SK-N-SH (cell line): ENCODE results near the gene TRHDE. TPM values are rescaled to one million over a fixed set of nuclear protein-coding genes. Genes with fewer than 3 reads are reported as not detected.

ENCODE experiments used
- CTCF ChIA-PET: fragments of 300-600, 350-600 bp; formaldehyde crosslinking; extraction: SDS; loops from one replicate; lab custom pipeline; 2021; lab: Yijun Ruan, JAX
- POLR2A ChIA-PET: fragments of 350-600 bp; sonication (Branson Sonifier 250); formaldehyde crosslinking; extraction: SDS; loops from one replicate; lab custom pipeline; 2020; ENCODE audit warnings: antibody characterized with exemption, inconsistent platforms; lab: Yijun Ruan, JAX
- DNase-seq: peaks from one replicate; pipeline ENCODE4 v3.0.0; 2012
- H2AFZ ChIP-seq: fragments of 200-600 bp; sonication (generic); 2 replicates; pipeline ENCODE4 v1.8.1; 2016; ENCODE audit warnings: antibody characterized with exemption, mild to moderate bottlenecking, low read depth
- H3F3A ChIP-seq: fragments of 200-600 bp; sonication (generic); replicated peaks from 2 replicates; pipeline ENCODE3; 2016; ENCODE audit warnings: antibody characterized with exemption, mild to moderate bottlenecking; ENCODE audit not compliant: insufficient read depth
- H3K27ac ChIP-seq, 2 experiments: fragments of 200-500 bp in 1 of 2; fragments of 200-600 bp in 1 of 2; sonication (Bioruptor generic) in 1 of 2; sonication (generic), shearing (Covaris generic) in 1 of 2; 2 replicates each; pipeline versions ENCODE4 v1.5.1 to v1.6.1; 2014 to 2016; ENCODE audit warnings: low read depth in 2 of 2, inconsistent platforms in 1 of 2, low read length in 1 of 2, mild to moderate bottlenecking in 1 of 2, mixed read lengths in 1 of 2
- H3K27me3 ChIP-seq: fragments of 200-600 bp; sonication (generic), shearing (Covaris generic); 2 replicates; pipeline ENCODE4 v1.6.1; 2016; ENCODE audit warnings: mixed run types; ENCODE audit not compliant: insufficient read depth
- H3K36me3 ChIP-seq, 2 experiments: fragments of 200-500 bp in 1 of 2; fragments of 200-600 bp in 1 of 2; sonication (Bioruptor generic) in 1 of 2; sonication (generic) in 1 of 2; replicated peaks in 1 of 2; 2 replicates each; pipeline versions ENCODE3 to v1.5.1; 2014 to 2016; ENCODE audit warnings: low read length in 1 of 2, mild to moderate bottlenecking in 1 of 2; ENCODE audit not compliant: insufficient read depth in 2 of 2, control insufficient read depth in 1 of 2
- H3K4me1 ChIP-seq, 2 experiments: fragments of 200-500 bp in 1 of 2; fragments of 200-600 bp in 1 of 2; sonication (Bioruptor generic) in 1 of 2; sonication (generic), shearing (Covaris generic) in 1 of 2; 2 replicates each; pipeline versions ENCODE4 v1.5.1 to v1.6.1; 2014 to 2016; ENCODE audit warnings: low read depth in 1 of 2, low read length in 1 of 2, mixed run types in 1 of 2; ENCODE audit not compliant: insufficient read depth in 2 of 2, control insufficient read depth in 1 of 2
- H3K4me2 ChIP-seq: fragments of 200-600 bp; sonication (generic), shearing (Covaris generic); 2 replicates; pipeline ENCODE4 v1.6.1; 2017; ENCODE audit warnings: mixed run types
- H3K4me3 ChIP-seq, 2 experiments: fragments of 200-500 bp in 1 of 2; fragments of 200-600 bp in 1 of 2; sonication (Bioruptor generic) in 1 of 2; sonication (generic), shearing (Covaris generic) in 1 of 2; 2 replicates each; pipeline versions ENCODE4 v1.5.1 to v1.8.1; 2014 to 2016; ENCODE audit warnings: low read depth in 2 of 2, inconsistent platforms in 1 of 2, low read length in 1 of 2, mild to moderate bottlenecking in 1 of 2, mixed read lengths in 1 of 2, moderate library complexity in 1 of 2
- H3K79me2 ChIP-seq: fragments of 200-600 bp; sonication (generic); 2 replicates; pipeline ENCODE4 v1.8.1; 2017; ENCODE audit warnings: mild to moderate bottlenecking; ENCODE audit not compliant: insufficient read depth
- H3K9ac ChIP-seq: fragments of 200-600 bp; sonication (generic); 2 replicates; pipeline ENCODE4 v1.6.1; 2017; ENCODE audit warnings: mixed run types
- H3K9me2 ChIP-seq: fragments of 200-600 bp; sonication (generic); 2 replicates; pipeline ENCODE4 v1.6.1; 2017; ENCODE audit warnings: mixed run types
- H3K9me3 ChIP-seq: fragments of 200-600 bp; sonication (generic); 2 replicates; pipeline ENCODE4 v1.6.1; 2017; ENCODE audit warnings: mixed run types, mild to moderate bottlenecking, moderate library complexity
- H4K20me1 ChIP-seq: fragments of 200-600 bp; sonication (generic); 2 replicates; pipeline ENCODE4 v1.6.1; 2017; ENCODE audit warnings: mild to moderate bottlenecking, mixed run types; ENCODE audit not compliant: insufficient read depth
- EP300 ChIP-seq, 2 experiments: IDR thresholded peaks; 2 replicates each; pipeline versions ENCODE4 v1.4.0 to v1.6.1; 2012; ENCODE audit warnings: borderline replicate concordance in 1 of 2, low read depth in 1 of 2, low read length in 1 of 2
- FOSL2 ChIP-seq: IDR thresholded peaks from 2 replicates; pipeline ENCODE4 v1.4.0; 2012; ENCODE audit warnings: low read depth, mild to moderate bottlenecking, moderate library complexity, borderline replicate concordance
- FOXJ3 ChIP-seq: sonication (generic); formaldehyde crosslinking; IDR thresholded peaks from 2 replicates; pipeline ENCODE4 v1.5.1; 2020; ENCODE audit warnings: mild to moderate bottlenecking, missing genetic modification reagents
- JUND ChIP-seq: IDR thresholded peaks from 2 replicates; pipeline ENCODE4 v1.4.0; 2012
- NFIC ChIP-seq: IDR thresholded peaks from 2 replicates; pipeline ENCODE4 v1.4.0; 2012; ENCODE audit warnings: borderline replicate concordance
- NRF1 ChIP-seq: IDR thresholded peaks from 2 replicates; pipeline ENCODE4 v1.6.1; 2012; ENCODE audit warnings: low read depth, mild to moderate bottlenecking, low read length
- POLR2AphosphoS5 ChIP-seq: IDR thresholded peaks from 2 replicates; pipeline ENCODE4 v1.6.1; 2012; ENCODE audit warnings: low read depth, low read length
- RAD21 ChIP-seq: IDR thresholded peaks from 2 replicates; pipeline ENCODE4 v1.6.1; 2012; ENCODE audit warnings: mild to moderate bottlenecking, low read length
- RCOR1 ChIP-seq: fragments of 150-350 bp; IDR thresholded peaks from 2 replicates; pipeline ENCODE4 v1.6.1; 2017; ENCODE audit warnings: antibody characterized with exemption, low read length
- RFX5 ChIP-seq: IDR thresholded peaks from 2 replicates; pipeline ENCODE4 v1.6.1; 2012; ENCODE audit warnings: mild to moderate bottlenecking, improper control_type of control experiment, low read length
- SIN3A ChIP-seq: IDR thresholded peaks from 2 replicates; pipeline ENCODE4 v1.6.1; 2012; ENCODE audit warnings: low read depth, mild to moderate bottlenecking, low read length, moderate library complexity, borderline replicate concordance
- WGBS: methylation state at CpG from one replicate; pipeline ENCODE4 v1.1.6; 2017; ENCODE audit warnings: low lambda C conversion rate; 5-methylcytosine and 5-hydroxymethylcytosine counted together
- polyA plus RNA-seq, 3 experiments: library from polyadenylated mRNA; depleted of rRNA; stranded (reverse); fragments of >200 nt; gene quantifications; 2 replicates each; pipeline ENCODE4 v1.2.3, GENCODE V29; 2012
- TF ChIP-seq, protein P1 (sequence below): IDR thresholded peaks from 2 replicates; pipeline ENCODE4 v1.4.0; 2012; ENCODE audit warnings: low read depth, borderline replicate concordance
- TF ChIP-seq, protein P2 (sequence below): fragments of 150-350 bp; IDR thresholded peaks from 2 replicates; pipeline ENCODE4 v1.6.1; 2016; ENCODE audit warnings: mild to moderate bottlenecking, low read depth, low read length
- TF ChIP-seq, protein P3 (sequence below): IDR thresholded peaks from 2 replicates; pipeline ENCODE4; 2012
- TF ChIP-seq, protein P4 (sequence below): IDR thresholded peaks from 2 replicates; pipeline ENCODE4 v1.6.1; 2012; ENCODE audit warnings: mild to moderate bottlenecking, low read depth, low read length, moderate library complexity

Gene TRHDE
- polyA plus RNA-seq, 1 of the 3 experiments (the other 2 are of a cell fraction) = 0.46 TPM

DNA sequence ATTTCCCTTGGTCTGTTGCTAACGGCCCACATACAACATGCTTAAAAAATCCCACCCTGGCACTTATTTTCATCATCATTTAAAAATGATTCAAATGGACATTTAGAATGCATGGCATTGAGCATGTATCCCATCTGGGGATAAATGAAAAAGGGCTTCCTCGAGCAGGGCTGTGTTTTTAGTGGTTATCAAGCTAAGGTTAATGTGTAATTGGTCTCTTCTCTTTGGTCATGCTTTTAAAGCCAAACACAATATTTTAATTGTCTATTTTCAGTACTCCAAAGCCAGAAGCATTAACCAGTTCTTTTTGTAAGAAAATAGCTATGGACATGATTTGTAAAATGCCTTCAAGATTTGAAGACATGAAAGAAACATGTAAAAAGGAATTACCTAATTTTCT, 1.9 kb upstream of the TRHDE start:
- CTCF ChIA-PET = no interaction called here
- no peak overlapping the region for H3K9ac ChIP-seq

More for the DNA sequence above, 1.9 kb upstream of the TRHDE start:
- H3K36me3 ChIP-seq = no peaks in the 10 kb centered on the region
- no peak overlapping the region for H3K27ac ChIP-seq
- TF ChIP-seq RAD21 (no peak), RFX5 (no peak), NFIC (no peak), SIN3A (no peak), RCOR1 (no peak), NRF1 (no peak), FOSL2 (no peak), EP300 (IDR thresholded peaks at IDR 0.05; ENCODE audit: borderline replicate concordance in 1 of 2, low read depth in 1 of 2, low read length in 1 of 2) (no peak), FOXJ3 (CRISPR knock-in tag) (no peak), JUND (no peak), POLR2AphosphoS5 (no peak)
- TF ChIP-seq, protein P1, sequence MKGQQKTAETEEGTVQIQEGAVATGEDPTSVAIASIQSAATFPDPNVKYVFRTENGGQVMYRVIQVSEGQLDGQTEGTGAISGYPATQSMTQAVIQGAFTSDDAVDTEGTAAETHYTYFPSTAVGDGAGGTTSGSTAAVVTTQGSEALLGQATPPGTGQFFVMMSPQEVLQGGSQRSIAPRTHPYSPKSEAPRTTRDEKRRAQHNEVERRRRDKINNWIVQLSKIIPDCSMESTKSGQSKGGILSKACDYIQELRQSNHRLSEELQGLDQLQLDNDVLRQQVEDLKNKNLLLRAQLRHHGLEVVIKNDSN = no peak
- TF ChIP-seq, protein P2, sequence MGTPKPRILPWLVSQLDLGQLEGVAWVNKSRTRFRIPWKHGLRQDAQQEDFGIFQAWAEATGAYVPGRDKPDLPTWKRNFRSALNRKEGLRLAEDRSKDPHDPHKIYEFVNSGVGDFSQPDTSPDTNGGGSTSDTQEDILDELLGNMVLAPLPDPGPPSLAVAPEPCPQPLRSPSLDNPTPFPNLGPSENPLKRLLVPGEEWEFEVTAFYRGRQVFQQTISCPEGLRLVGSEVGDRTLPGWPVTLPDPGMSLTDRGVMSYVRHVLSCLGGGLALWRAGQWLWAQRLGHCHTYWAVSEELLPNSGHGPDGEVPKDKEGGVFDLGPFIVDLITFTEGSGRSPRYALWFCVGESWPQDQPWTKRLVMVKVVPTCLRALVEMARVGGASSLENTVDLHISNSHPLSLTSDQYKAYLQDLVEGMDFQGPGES = no peak
- TF ChIP-seq, protein P3, sequence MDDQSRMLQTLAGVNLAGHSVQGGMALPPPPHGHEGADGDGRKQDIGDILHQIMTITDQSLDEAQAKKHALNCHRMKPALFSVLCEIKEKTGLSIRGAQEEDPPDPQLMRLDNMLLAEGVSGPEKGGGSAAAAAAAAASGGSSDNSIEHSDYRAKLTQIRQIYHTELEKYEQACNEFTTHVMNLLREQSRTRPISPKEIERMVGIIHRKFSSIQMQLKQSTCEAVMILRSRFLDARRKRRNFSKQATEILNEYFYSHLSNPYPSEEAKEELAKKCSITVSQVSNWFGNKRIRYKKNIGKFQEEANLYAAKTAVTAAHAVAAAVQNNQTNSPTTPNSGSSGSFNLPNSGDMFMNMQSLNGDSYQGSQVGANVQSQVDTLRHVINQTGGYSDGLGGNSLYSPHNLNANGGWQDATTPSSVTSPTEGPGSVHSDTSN = no peak
- TF ChIP-seq, protein P4, sequence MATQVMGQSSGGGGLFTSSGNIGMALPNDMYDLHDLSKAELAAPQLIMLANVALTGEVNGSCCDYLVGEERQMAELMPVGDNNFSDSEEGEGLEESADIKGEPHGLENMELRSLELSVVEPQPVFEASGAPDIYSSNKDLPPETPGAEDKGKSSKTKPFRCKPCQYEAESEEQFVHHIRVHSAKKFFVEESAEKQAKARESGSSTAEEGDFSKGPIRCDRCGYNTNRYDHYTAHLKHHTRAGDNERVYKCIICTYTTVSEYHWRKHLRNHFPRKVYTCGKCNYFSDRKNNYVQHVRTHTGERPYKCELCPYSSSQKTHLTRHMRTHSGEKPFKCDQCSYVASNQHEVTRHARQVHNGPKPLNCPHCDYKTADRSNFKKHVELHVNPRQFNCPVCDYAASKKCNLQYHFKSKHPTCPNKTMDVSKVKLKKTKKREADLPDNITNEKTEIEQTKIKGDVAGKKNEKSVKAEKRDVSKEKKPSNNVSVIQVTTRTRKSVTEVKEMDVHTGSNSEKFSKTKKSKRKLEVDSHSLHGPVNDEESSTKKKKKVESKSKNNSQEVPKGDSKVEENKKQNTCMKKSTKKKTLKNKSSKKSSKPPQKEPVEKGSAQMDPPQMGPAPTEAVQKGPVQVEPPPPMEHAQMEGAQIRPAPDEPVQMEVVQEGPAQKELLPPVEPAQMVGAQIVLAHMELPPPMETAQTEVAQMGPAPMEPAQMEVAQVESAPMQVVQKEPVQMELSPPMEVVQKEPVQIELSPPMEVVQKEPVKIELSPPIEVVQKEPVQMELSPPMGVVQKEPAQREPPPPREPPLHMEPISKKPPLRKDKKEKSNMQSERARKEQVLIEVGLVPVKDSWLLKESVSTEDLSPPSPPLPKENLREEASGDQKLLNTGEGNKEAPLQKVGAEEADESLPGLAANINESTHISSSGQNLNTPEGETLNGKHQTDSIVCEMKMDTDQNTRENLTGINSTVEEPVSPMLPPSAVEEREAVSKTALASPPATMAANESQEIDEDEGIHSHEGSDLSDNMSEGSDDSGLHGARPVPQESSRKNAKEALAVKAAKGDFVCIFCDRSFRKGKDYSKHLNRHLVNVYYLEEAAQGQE = no peak
- POLR2A ChIA-PET = no interaction called here
- H3K4me2 ChIP-seq = peak overlapping the region; percentile 87
- no peaks in the 10 kb centered on the region for H3F3A ChIP-seq
- peaks cover 3 to 6% of the 10 kb centered on the region in 2 experiments; a peak in 1 of 4 replicates for H3K4me1 ChIP-seq
- 38% methylated on average over 2 of the region's 2 CpGs for WGBS
- H3K9me2 ChIP-seq = no peaks in the 10 kb centered on the region
- no peak for DNase-seq
- H2AFZ ChIP-seq = no peak overlapping the region
- no peaks in the 10 kb centered on the region for H3K9me3 ChIP-seq
- H3K79me2 ChIP-seq = 0 out of 2 replicates have a peak, but pooled peaks cover 3% of the 10 kb centered on the region
- no peaks in the 10 kb centered on the region for H3K27me3 ChIP-seq
- peak overlapping the region in 1 of 2 experiments; percentile 69; a peak in 1 of 4 replicates for H3K4me3 ChIP-seq
- no peaks in the 10 kb centered on the region for H4K20me1 ChIP-seq
